Heart left ventricle (tissue), 16 donors: ENCODE results near the gene VEGFA. TPM values are rescaled to one million over a fixed set of nuclear protein-coding genes. Genes with fewer than 3 reads are reported as not detected.

ENCODE experiments used
- ATAC-seq, 4 donors: fragments of 200-7000 bp; cut with Tn5 transposase; one replicate each; pipeline ENCODE4 v1.9.1; 2020 to 2022; ENCODE audit warnings: moderate library complexity in 4 of 4, mild to moderate bottlenecking in 3 of 4, moderate number of reproducible peaks in 1 of 4
- DNase-seq, 5 donors: peaks; one replicate each; pipeline ENCODE4 v3.0.0-alpha.2; 2020
- H3K27ac ChIP-seq, 12 donors: fragments of 200-600 bp; sonication (generic) in 4 of 12; one replicate each; pipeline versions ENCODE4 v1.5.0 to v1.8.0; 2016 to 2022; ENCODE audit warnings: mild to moderate bottlenecking in 2 of 12
- H3K27me3 ChIP-seq, 9 donors: fragments of 200-600 bp; sonication (generic) in 2 of 9; one replicate each; pipeline versions ENCODE4 v1.5.1 to v1.8.0; 2016 to 2022; ENCODE audit warnings: mild to moderate bottlenecking in 3 of 9
- H3K36me3 ChIP-seq, 9 donors: fragments of 200-600 bp; sonication (generic) in 2 of 9; one replicate each; pipeline versions ENCODE4 v1.5.0 to v1.8.0; 2018 to 2022; ENCODE audit warnings: mild to moderate bottlenecking in 2 of 9
- H3K4me1 ChIP-seq, 12 donors: fragments of 200-600 bp; sonication (generic) in 4 of 12; one replicate each; pipeline versions ENCODE4 v1.5.0 to v1.8.0; 2016 to 2022; ENCODE audit warnings: mild to moderate bottlenecking in 3 of 12
- H3K4me3 ChIP-seq, 12 donors: fragments of 200-600 bp; sonication (generic) in 4 of 12; one replicate each; pipeline versions ENCODE4 v1.5.0 to v1.8.0; 2017 to 2022; ENCODE audit warnings: mild to moderate bottlenecking in 9 of 12, moderate library complexity in 4 of 12
- H3K9me3 ChIP-seq, 12 donors: fragments of 200-600 bp; sonication (generic) in 4 of 12; one replicate each; pipeline versions ENCODE4 v1.5.0 to v1.8.0; 2016 to 2022; ENCODE audit warnings: mild to moderate bottlenecking in 1 of 12
- CTCF ChIP-seq, 12 donors: fragments of 200-600 bp; sonication (generic) in 4 of 12; IDR thresholded peaks; one replicate each; pipeline versions ENCODE4 v1.5.0 to v1.8.0; 2018 to 2022; ENCODE audit warnings: antibody characterized with exemption in 12 of 12, mild to moderate bottlenecking in 5 of 12
- POLR2A ChIP-seq, 2 donors: fragments of 450-650 bp; IDR thresholded peaks; one replicate each; pipeline ENCODE4 v1.6.1; 2017; ENCODE audit warnings: antibody characterized with exemption in 2 of 2, mild to moderate bottlenecking in 2 of 2, moderate library complexity in 2 of 2
- WGBS, 4 donors: extraction: QIAGEN DNeasy Blood & Tissue Kit in 2 of 4; methylation state at CpG; one replicate each; pipeline versions ENCODE4 v1.1.5 to v1.1.7; 2013 to 2018; 5-methylcytosine and 5-hydroxymethylcytosine counted together
- intact Hi-C, 10 donors: fragments of 100-400 bp; cut with DNase I; formaldehyde crosslinking; loops; one replicate each; pipeline versions ENCODE4 v1.11.1 to v1.14.2; 2022
- polyA plus RNA-seq, 2 donors: library from polyadenylated mRNA; stranded (reverse); fragments of 200-250 nt; gene quantifications; one replicate each; pipeline ENCODE4 v1.2.3, GENCODE V29; 2013
- total RNA-seq, 9 donors: library from RNA; depleted of rRNA in 2 of 9; stranded (reverse); fragments of >200 nt in 2 of 9; fragmentation: NEBNext Ultra II Directional in 3 of 9; extraction: Animal tissue kit (Norgen Biotek cat#: 25700) in 3 of 9; gene quantifications; one replicate each; pipeline versions ENCODE4 v1.1.0 to v1.2.4, GENCODE V29; 2016 to 2023
- donor health status: ischemic (EF 13 %, LVEDD 7.1; RV severe dilation, severe dysfunction).
- donor health status: healthy with polysubstance abuse.
- donor health status: DM: no; HTN: yes; CAD: no.
- donor health status: DM: no; HTN: no; CAD: no.
- donor health status: ischemic (EF 25% LVEDD 6.9; RV normal size, moderate dysfunction).
- donor health status: ischemic (EF 25% LVEDD 5.7; RV mildly dilated, moderate dysfunction).
- donor health status: healthy.
- donor health status: DM: yes; HTN: yes; CAD: no.
- donor health status: ischemic (EF 35%, LVEDD 5.7; RV mildly dilated, moderate dysfunction).
- donor health status: nonischemic (EF 11% LVEDD 7.7; RV severe dilation, severe dysfunction).
- donor health status: DM: yes; HTN: yes; CAD: no.
- donor health status: PGD.
- donor health status: ischemic (EF 29% LVEDD 5.4; RV normal size, mild dysfunction).
- donor health status: nonischemic (EF 23%, LVEDD 6.1; RV moderate dilation, normal function).

The VEGFA gene
- total and polyA plus RNA-seq, 11 donors: 83.0 to 254 (median 171) TPM

DNA sequence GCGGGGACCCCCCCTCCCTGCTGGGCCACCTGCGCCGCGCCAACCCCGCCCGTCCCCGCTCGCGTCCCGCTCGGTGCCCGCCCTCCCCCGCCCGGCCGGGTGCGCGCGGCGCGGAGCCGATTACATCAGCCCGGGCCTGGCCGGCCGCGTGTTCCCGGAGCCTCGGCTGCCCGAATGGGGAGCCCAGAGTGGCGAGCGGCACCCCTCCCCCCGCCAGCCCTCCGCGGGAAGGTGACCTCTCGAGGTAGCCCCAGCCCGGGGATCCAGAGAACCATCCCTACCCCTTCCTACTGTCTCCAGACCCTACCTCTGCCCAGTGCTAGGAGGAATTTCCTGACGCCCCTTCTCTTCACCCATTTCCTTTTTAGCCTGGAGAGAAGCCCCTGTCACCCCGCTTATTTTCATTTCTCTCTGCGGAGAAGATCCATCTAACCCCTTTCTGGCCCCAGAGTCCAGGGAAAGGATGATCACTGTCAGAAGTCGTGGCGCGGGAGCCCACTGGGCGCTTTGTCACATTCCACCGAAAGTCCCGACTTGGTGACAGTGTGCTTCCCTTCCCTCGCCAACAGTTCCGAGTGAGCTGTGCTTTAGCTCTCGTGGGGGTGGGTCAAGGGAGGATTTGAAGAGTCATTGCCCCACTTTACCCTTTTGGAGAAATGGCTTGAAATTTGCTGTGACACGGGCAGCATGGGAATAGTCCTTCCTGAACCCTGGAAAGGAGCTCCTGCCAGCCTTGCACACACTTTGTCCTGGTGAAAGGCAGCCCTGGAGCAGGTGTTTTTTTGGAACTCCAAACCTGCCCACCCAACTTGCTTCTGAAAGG, 2.1 kb downstream of the VEGFA start:
- Histone ChIP-seq H3K9me3 (no peaks in the 10 kb centered on the region), H3K4me3 (peak overlapping the region; percentile 64 to 99 (median 92)), H3K4me1 (peaks cover 11 to 65% (median 54%) of the 10 kb centered on the region in 12 donors), H3K27me3 (no peaks in the 10 kb centered on the region), H3K36me3 (peaks cover 0 to 19% (median 12%) of the 10 kb centered on the region in 9 donors), H3K27ac (peak overlapping the region; percentile 89 to 99 (median 97))
- no peak for TF ChIP-seq CTCF (IDR thresholded peaks at IDR 0.05)
- TF ChIP-seq POLR2A (IDR thresholded peaks at IDR 0.05): peak; percentile 19 to 22
- ATAC-seq (peak in 3 of 4 donors; percentile 16 to 36 (median 20)), DNase-seq (peak; percentile 72 to 87 (median 80))
- 4 to 5% (median 5%) methylated on average over 21 to 48 of the region's 48 CpGs for WGBS, 4 donors
- intact Hi-C loops: loop anchor here in 9 of 10 donors (2.0 to 10.0 kb wide), 14 partner anchors 45 to 473 kb away; partner anchors contain the start of gene HSP90AB1 (in 1 of the 9)

GRCh38 chr6:43772681-43773049, 2.7 kb downstream of the VEGFA start:
- Histone ChIP-seq H3K27ac (peak overlapping the region; percentile 89 to 99 (median 97)), H3K4me3 (peak overlapping the region; percentile 64 to 99 (median 92)), H3K4me1 (peaks cover 11 to 71% (median 58%) of the 10 kb centered on the region in 12 donors), H3K36me3 (peaks cover 0 to 25% (median 18%) of the 10 kb centered on the region in 9 donors), H3K27me3 (no peaks in the 10 kb centered on the region), H3K9me3 (no peaks in the 10 kb centered on the region)
- ATAC-seq (peak; percentile 2 to 31 (median 8)), DNase-seq (peak; percentile 44 to 76 (median 72))
- WGBS, 4 donors: 24 to 39% (median 30%) methylated on average over 7 of the region's 7 CpGs
- peak in 1 of 12 donors; percentile 20 for TF ChIP-seq CTCF (IDR thresholded peaks at IDR 0.05)
- no peak for TF ChIP-seq POLR2A (IDR thresholded peaks at IDR 0.05)
- intact Hi-C loops: loop anchor here in 9 of 10 donors (2.0 to 10.0 kb wide), 12 partner anchors 45 to 472 kb away; partner anchors contain the start of gene HSP90AB1 (in 1 of the 9)

DNA sequence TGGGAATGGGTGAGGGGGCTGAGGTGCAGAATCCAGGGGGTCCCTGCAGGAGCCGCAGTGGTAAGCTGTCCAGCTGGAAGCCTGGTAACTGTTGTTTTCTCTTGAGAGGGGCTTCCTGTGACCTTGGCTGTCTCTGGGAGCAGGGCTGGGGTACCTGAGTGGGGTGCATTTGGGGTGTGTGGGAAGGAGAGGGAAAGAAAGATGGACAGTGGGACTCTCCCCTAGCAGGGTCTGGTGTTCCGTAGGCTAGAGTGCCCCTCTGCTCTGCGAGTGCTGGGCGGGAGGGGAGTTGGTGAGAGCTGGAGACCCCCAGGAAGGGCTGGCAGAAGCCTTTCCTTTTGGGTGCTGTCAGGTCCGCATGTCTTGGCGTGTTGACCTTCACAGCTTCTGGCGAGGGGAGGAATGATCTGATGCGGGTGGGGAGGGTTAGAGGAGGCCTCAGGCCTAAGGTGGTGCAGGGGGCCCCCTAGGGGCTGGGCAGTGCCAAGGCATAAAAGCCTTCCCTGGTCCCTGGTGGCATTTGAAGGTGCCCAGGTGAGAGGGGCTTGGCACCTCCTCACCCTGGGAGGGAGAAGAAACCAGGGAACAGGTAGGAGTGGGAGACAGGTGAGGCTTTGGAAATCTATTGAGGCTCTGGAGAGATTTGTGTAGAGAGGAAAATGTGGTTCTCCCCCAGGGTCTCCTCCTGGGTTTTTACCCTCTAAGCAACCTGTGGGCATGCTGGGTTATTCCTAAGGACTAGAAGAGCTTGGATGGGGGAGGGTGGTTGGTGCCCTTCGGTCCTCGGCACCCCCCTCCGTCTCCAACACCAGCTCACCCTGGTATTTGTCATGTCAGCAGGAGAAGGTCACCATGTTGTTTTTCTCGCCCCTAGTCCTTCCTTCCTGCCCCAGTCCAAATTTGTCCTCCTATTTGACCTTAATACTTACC, 3.3 kb downstream of the VEGFA start:
- DNase-seq: peak; percentile 65 to 81 (median 73)

More for the DNA sequence above, 3.3 kb downstream of the VEGFA start:
- peaks cover 11 to 77% (median 60%) of the 10 kb centered on the region in 12 donors for H3K4me1 ChIP-seq
- H3K36me3 ChIP-seq: peaks cover 2 to 31% (median 24%) of the 10 kb centered on the region in 9 donors
- WGBS, 4 donors: 31 to 48% (median 34%) methylated on average over 12 of the region's 12 CpGs
- H3K27me3 ChIP-seq: no peaks in the 10 kb centered on the region
- peak; percentile 47 to 74 (median 67) for TF ChIP-seq CTCF (IDR thresholded peaks at IDR 0.05)
- peak in 1 of 2 donors; percentile 25 for TF ChIP-seq POLR2A (IDR thresholded peaks at IDR 0.05)
- peak; percentile 6 to 47 (median 20) for ATAC-seq
- intact Hi-C loops: loop anchor here in 9 of 10 donors (2.0 to 10.0 kb wide), 12 partner anchors 44 to 471 kb away; partner anchors contain the start of gene HSP90AB1 (in 1 of the 9)
- peak overlapping the region; percentile 64 to 99 (median 92) for H3K4me3 ChIP-seq
- H3K27ac ChIP-seq: peak overlapping the region; percentile 89 to 99 (median 97)
- no peaks in the 10 kb centered on the region for H3K9me3 ChIP-seq
